ENCODE data around the gene AK4. TPM values are rescaled to one million over a fixed set of nuclear protein-coding genes. Genes with fewer than 3 reads are reported as not detected.

AK4 gene
- polyA plus RNA-seq, 3 donors: 4.3 to 9.9 (median 6.7) TPM

DNA sequence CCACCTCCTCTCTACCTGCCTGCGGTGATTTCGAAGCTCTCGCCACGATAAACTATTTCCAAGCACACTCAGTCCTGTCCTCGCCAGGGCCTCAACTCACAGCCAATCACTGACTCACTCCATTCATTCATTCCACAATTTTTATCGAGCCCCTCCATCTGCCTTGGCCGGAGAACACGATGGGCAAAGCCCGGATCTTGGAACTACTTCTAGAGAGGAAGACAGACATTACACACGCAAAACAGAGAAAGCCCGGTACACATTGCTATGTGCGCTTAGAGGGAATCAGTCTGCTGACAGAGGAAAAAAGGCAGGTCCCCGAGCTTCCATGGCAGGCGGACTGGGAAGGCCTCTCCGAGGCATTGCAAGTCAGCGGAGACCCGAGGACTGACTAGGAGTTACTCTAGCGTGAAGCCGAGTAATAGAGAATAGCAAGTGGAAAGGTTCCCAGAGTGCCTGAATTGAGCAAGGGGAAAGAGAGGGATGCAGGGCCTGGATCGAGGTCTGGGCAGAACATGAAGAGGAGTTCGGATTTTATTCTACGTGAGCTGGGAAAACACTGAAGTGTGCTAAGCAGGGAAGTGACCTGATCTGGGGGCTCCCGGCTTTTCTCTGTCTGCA lies 107.1 kb downstream of the AK4 start:
- Mint-ChIP-seq H3K27me3 (ENCODE audit: low read depth in 3 of 3) (peaks cover 18 to 21% (median 19%) of the 10 kb centered on the region in 3 donors), H3K36me3 (peaks cover 4 to 10% of the 10 kb centered on the region in 2 donors), H3K27ac (peak overlapping the region in 2 of 7 donors; percentile 31 to 57), H3K9me3 (peaks cover 0 to 8% (median 2%) of the 10 kb centered on the region in 7 donors), H3K4me3 (peak overlapping the region; percentile 79 to 97), H3K4me1 (peaks cover 13% of the 10 kb centered on the region)
- H4K20me1 ChIP-seq (ENCODE audit: insufficient read depth, low read length): no peaks in the 10 kb centered on the region
- peak overlapping the region; percentile 31 to 77 (median 35) for H3K4me3 ChIP-seq (replicated peaks in 1 of 3; ENCODE audit: low read depth in 2 of 3, low read length in 3 of 3)
- H3K4me1 ChIP-seq (ENCODE audit: control insufficient read depth in 1 of 2, insufficient read depth in 2 of 2, low read length in 2 of 2): peaks cover 17 to 21% of the 10 kb centered on the region in 2 donors
- H3K27me3 ChIP-seq (ENCODE audit: control insufficient read depth in 2 of 2, insufficient read depth in 2 of 2, low read length in 2 of 2): peaks cover 10 to 14% of the 10 kb centered on the region in 2 donors
- no peaks in the 10 kb centered on the region for H3K79me2 ChIP-seq (ENCODE audit: insufficient read depth, low read length)
- H3K36me3 ChIP-seq (replicated peaks in 1 of 2; ENCODE audit: control insufficient read depth in 1 of 2, insufficient read depth in 2 of 2, low read length in 2 of 2): no peaks in the 10 kb centered on the region
- H3K9me3 ChIP-seq (replicated peaks in 1 of 2; ENCODE audit: control insufficient read depth in 1 of 2, insufficient read depth in 1 of 2, low read length in 2 of 2): peaks cover 0 to under 1% of the 10 kb centered on the region in 2 donors
- peak overlapping the region; percentile 94 for H3K4me2 ChIP-seq (replicated peaks; ENCODE audit: extremely low read depth, low read length, poor library complexity, severe bottlenecking)
- WGBS (ENCODE audit: insufficient coverage): 18% methylated on average over 23 of the region's 23 CpGs
- H2AFZ ChIP-seq (ENCODE audit: insufficient read depth, low read depth, low read length, poor library complexity, severe bottlenecking): peak overlapping the region; percentile 93
- peak overlapping the region; percentile 61 for H3K9ac ChIP-seq (ENCODE audit: insufficient read depth, low read length, poor library complexity, severe bottlenecking)
- intact Hi-C loops (cut with micrococcal nuclease): no loop called here
- TF ChIP-seq, protein P1, sequence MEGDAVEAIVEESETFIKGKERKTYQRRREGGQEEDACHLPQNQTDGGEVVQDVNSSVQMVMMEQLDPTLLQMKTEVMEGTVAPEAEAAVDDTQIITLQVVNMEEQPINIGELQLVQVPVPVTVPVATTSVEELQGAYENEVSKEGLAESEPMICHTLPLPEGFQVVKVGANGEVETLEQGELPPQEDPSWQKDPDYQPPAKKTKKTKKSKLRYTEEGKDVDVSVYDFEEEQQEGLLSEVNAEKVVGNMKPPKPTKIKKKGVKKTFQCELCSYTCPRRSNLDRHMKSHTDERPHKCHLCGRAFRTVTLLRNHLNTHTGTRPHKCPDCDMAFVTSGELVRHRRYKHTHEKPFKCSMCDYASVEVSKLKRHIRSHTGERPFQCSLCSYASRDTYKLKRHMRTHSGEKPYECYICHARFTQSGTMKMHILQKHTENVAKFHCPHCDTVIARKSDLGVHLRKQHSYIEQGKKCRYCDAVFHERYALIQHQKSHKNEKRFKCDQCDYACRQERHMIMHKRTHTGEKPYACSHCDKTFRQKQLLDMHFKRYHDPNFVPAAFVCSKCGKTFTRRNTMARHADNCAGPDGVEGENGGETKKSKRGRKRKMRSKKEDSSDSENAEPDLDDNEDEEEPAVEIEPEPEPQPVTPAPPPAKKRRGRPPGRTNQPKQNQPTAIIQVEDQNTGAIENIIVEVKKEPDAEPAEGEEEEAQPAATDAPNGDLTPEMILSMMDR (IDR thresholded peaks at IDR 0.05): no peak
- no peak overlapping the region for H3K27ac ChIP-seq (ENCODE audit: low read depth in 1 of 2, low read length in 2 of 2)
- DNase-seq: no peak

GRCh38 chr1:65255656-65256050 lies 107.7 kb downstream of the AK4 start:
- TF ChIP-seq, protein P1 (IDR thresholded peaks at IDR 0.05): no peak
- H3K4me1 ChIP-seq (ENCODE audit: control insufficient read depth in 1 of 2, insufficient read depth in 2 of 2, low read length in 2 of 2): peaks cover 15 to 18% of the 10 kb centered on the region in 2 donors
- Mint-ChIP-seq H3K4me3 (peak overlapping the region in 1 of 2 donors; percentile 97), H3K27ac (no peak overlapping the region), H3K9me3 (peaks cover 0 to 7% (median 2%) of the 10 kb centered on the region in 7 donors), H3K36me3 (peaks cover 4 to 10% of the 10 kb centered on the region in 2 donors), H3K4me1 (peaks cover 13% of the 10 kb centered on the region), H3K27me3 (ENCODE audit: low read depth in 3 of 3) (peaks cover 18 to 21% (median 21%) of the 10 kb centered on the region in 3 donors)
- no peak overlapping the region for H3K27ac ChIP-seq (ENCODE audit: low read depth in 1 of 2, low read length in 2 of 2)
- DNase-seq: no peak
- no peak overlapping the region for H3K4me2 ChIP-seq (replicated peaks; ENCODE audit: extremely low read depth, low read length, poor library complexity, severe bottlenecking)
- H4K20me1 ChIP-seq (ENCODE audit: insufficient read depth, low read length): no peaks in the 10 kb centered on the region
- no peak overlapping the region for H3K4me3 ChIP-seq (replicated peaks in 1 of 3; ENCODE audit: low read depth in 2 of 3, low read length in 3 of 3)
- H3K27me3 ChIP-seq (ENCODE audit: control insufficient read depth in 2 of 2, insufficient read depth in 2 of 2, low read length in 2 of 2): peaks cover 10 to 14% of the 10 kb centered on the region in 2 donors
- no peak overlapping the region for H3K9ac ChIP-seq (ENCODE audit: insufficient read depth, low read length, poor library complexity, severe bottlenecking)
- intact Hi-C loops (cut with micrococcal nuclease): no loop called here
- H3K9me3 ChIP-seq (replicated peaks in 1 of 2; ENCODE audit: control insufficient read depth in 1 of 2, insufficient read depth in 1 of 2, low read length in 2 of 2): no peaks in the 10 kb centered on the region
- H3K79me2 ChIP-seq (ENCODE audit: insufficient read depth, low read length): no peaks in the 10 kb centered on the region
- no peak overlapping the region for H2AFZ ChIP-seq (ENCODE audit: insufficient read depth, low read depth, low read length, poor library complexity, severe bottlenecking)
- H3K36me3 ChIP-seq (replicated peaks in 1 of 2; ENCODE audit: control insufficient read depth in 1 of 2, insufficient read depth in 2 of 2, low read length in 2 of 2): no peaks in the 10 kb centered on the region
- WGBS (ENCODE audit: insufficient coverage): 81% methylated on average over 3 of the region's 9 CpGs

Data from CD14-positive monocyte (primary cell).